RWPE1 (cell line): Measurements from ENCODE around the gene LIPE.
"Not testable (repeated sequence)": the region's sequence is repeated elsewhere in the genome, so short reads cannot be mapped to it uniquely, and the experiment has no call there.

Experiments
- CTCF ChIA-PET: fragments of 350-600 bp; sonication (Branson Sonifier 250); formaldehyde crosslinking; extraction: SDS; loops from one replicate; lab custom pipeline; 2021; lab: Yijun Ruan, JAX
- POLR2A ChIA-PET: fragments of 400-600 bp; formaldehyde crosslinking; extraction: SDS; loops from one replicate; lab custom pipeline; 2020; ENCODE audit warnings: antibody characterized with exemption; ENCODE audit not compliant: low non-redundant PET; lab: Yijun Ruan, JAX
- DNase-seq: peaks from one replicate; pipeline ENCODE4 v3.0.0; 2012; ENCODE audit warnings: low spot score
- H3K27ac ChIP-seq: fragments of 450-650 bp; 2 replicates; pipeline ENCODE4 v1.5.1; 2017
- CTCF ChIP-seq: fragments of 450-650 bp; conservative IDR thresholded peaks from 2 replicates; pipeline ENCODE4 v1.5.1; 2017; ENCODE audit warnings: low read depth, mild to moderate bottlenecking

The LIPE gene

GRCh38 chr19:42450314-42450934 is 23.2 kb upstream of the LIPE start:
- peak; percentile 78 for DNase-seq
- H3K27ac ChIP-seq, result no peak overlapping the region
- ChIA-PET CTCF (interaction anchor here (0.5 to 2.2 kb wide), 14 partner anchors 10 to 483 kb away, joined by 3 to 19 read pairs (median 4); partner anchors contain the start of gene CEACAM1), POLR2A (no interaction called here)
- TF ChIP-seq CTCF, result peak; percentile 90

GRCh38 chr19:42448306-42448705 is 21.1 kb upstream of the LIPE start:
- CTCF ChIA-PET, result interaction anchor here (1.7 kb wide), 1 partner anchor 148 kb away, joined by 6 read pairs; no protein-coding TSS in a partner anchor
- POLR2A ChIA-PET, H3K27ac ChIP-seq, DNase-seq: not testable (repeated sequence)

GRCh38 chr19:42445948-42446347 is 18.8 kb upstream of the LIPE start:
- no peak overlapping the region for H3K27ac ChIP-seq
- no peak for TF ChIP-seq CTCF
- CTCF ChIA-PET, result no interaction called here
- no peak for DNase-seq
- POLR2A ChIA-PET, result no interaction called here

GRCh38 chr19:42443944-42444398 is 16.8 kb upstream of the LIPE start:
- CTCF ChIA-PET, result interaction anchor here (0.6 kb wide), 1 partner anchor 49 kb away, joined by 9 read pairs; no protein-coding TSS in a partner anchor
- no peak for DNase-seq
- no peak for TF ChIP-seq CTCF
- H3K27ac ChIP-seq, result no peak overlapping the region
- POLR2A ChIA-PET, result no interaction called here

- no peak for TF ChIP-seq CTCF
- POLR2A ChIA-PET, result no interaction called here
Measured at GRCh38 chr19:42442833-42443232, 15.6 kb upstream of the LIPE start, which contains the start of gene CXCL17. Gene CXCL17 (minus strand): TSS chr19:42442946. CDS start chr19:42442832, 114 bp downstream.

GRCh38 chr19:42441049-42441445 is 13.9 kb upstream of the LIPE start:
- POLR2A ChIA-PET, result no interaction called here
- TF ChIP-seq CTCF, result no peak
- DNase-seq, result no peak
- CTCF ChIA-PET, result interaction anchor here (0.6 to 1.7 kb wide), 6 partner anchors 9 to 209 kb away, joined by 3 to 12 read pairs (median 6); no protein-coding TSS in a partner anchor
- H3K27ac ChIP-seq, result no peak overlapping the region

More at GRCh38 chr19:42442833-42443232, 15.6 kb upstream of the LIPE start, which contains the start of gene CXCL17:
- no peak within 1 kb of the TSS for H3K27ac ChIP-seq
- DNase-seq, result no peak
- CTCF ChIA-PET, result interaction anchor here (1.1 kb wide), 1 partner anchor 154 kb away, joined by 3 read pairs; no protein-coding TSS in a partner anchor
